Measurements from ENCODE around the gene MRGPRX3. TPM values are rescaled to one million over a fixed set of nuclear protein-coding genes. Genes with fewer than 3 reads are reported as not detected.

The MRGPRX3 gene
- total and polyA plus RNA-seq, 2 of the 13 experiments (the other 11 are each of a cell fraction or from before 2014, with no cell fraction given): 0.53 TPM; not detected in 1

DNA sequence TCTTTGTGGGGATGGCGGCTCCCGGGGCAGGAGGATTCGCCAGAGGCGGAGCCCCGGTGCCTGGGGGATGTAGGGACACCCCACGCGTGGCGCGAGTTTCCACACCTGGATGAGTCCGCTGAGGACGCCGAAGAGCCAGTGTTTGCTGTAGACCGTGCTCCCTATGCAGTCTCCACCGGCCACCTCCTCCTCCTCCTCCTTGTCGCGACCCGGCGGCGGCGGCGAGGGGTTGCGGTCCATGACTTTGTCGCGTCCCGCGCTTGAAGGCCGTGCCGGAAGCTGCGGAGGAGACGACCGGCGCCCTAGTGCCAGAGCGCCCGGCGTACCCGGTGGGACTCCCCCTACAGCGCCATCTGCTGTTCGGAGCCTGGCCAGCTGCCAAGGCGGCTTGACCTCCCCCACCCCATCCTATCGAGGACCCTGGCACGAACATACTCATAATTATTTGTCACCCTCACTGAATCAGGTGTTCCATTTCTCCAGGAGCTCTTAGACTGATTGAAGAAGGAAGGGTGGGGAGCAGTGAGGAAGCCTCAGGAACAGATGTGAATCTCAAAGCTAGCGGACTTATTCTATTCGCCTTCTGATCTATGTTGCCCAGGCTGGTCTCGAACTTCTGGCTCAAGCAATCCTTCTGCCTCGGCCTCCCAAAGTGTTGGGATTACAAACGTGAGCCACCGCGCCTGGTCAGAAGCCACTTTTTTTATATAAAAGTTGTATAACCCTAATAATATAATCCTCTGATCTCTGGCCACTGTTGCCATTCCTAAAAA, 26.4 kb upstream of the MRGPRX3 start, which contains the start of gene SAAL1 (continued):
- no peak for TF ChIP-seq ZNF547 (CRISPR knock-in tag; IDR thresholded peaks at IDR 0.05)
- TF ChIP-seq KLF11 (CRISPR knock-in tag; IDR thresholded peaks at IDR 0.05): peak; percentile 90
- TF ChIP-seq, protein P1, sequence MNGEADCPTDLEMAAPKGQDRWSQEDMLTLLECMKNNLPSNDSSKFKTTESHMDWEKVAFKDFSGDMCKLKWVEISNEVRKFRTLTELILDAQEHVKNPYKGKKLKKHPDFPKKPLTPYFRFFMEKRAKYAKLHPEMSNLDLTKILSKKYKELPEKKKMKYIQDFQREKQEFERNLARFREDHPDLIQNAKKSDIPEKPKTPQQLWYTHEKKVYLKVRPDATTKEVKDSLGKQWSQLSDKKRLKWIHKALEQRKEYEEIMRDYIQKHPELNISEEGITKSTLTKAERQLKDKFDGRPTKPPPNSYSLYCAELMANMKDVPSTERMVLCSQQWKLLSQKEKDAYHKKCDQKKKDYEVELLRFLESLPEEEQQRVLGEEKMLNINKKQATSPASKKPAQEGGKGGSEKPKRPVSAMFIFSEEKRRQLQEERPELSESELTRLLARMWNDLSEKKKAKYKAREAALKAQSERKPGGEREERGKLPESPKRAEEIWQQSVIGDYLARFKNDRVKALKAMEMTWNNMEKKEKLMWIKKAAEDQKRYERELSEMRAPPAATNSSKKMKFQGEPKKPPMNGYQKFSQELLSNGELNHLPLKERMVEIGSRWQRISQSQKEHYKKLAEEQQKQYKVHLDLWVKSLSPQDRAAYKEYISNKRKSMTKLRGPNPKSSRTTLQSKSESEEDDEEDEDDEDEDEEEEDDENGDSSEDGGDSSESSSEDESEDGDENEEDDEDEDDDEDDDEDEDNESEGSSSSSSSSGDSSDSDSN (CRISPR knock-in tag; IDR thresholded peaks at IDR 0.05): peak; percentile 83
- TF ChIP-seq, protein P2, sequence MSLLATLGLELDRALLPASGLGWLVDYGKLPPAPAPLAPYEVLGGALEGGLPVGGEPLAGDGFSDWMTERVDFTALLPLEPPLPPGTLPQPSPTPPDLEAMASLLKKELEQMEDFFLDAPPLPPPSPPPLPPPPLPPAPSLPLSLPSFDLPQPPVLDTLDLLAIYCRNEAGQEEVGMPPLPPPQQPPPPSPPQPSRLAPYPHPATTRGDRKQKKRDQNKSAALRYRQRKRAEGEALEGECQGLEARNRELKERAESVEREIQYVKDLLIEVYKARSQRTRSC (CRISPR knock-in tag; IDR thresholded peaks at IDR 0.05; ENCODE audit: low read depth): peak; percentile 57; the same call in 1 of the 2 replicates
- peak; percentile 77; the same call in 1 of the 2 replicates for TF ChIP-seq NAIF1 (CRISPR knock-in tag; IDR thresholded peaks at IDR 0.05; ENCODE audit: borderline replicate concordance)
- TF ChIP-seq, protein P3, sequence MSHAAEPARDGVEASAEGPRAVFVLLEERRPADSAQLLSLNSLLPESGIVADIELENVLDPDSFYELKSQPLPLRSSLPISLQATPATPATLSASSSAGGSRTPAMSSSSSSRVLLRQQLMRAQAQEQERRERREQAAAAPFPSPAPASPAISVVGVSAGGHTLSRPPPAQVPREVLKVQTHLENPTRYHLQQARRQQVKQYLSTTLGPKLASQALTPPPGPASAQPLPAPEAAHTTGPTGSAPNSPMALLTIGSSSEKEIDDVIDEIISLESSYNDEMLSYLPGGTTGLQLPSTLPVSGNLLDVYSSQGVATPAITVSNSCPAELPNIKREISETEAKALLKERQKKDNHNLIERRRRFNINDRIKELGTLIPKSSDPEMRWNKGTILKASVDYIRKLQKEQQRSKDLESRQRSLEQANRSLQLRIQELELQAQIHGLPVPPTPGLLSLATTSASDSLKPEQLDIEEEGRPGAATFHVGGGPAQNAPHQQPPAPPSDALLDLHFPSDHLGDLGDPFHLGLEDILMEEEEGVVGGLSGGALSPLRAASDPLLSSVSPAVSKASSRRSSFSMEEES (CRISPR knock-in tag; IDR thresholded peaks at IDR 0.05): 0 out of 2 replicates have a peak, but pooled peaks have one; percentile 43
- TF ChIP-seq, protein P4, sequence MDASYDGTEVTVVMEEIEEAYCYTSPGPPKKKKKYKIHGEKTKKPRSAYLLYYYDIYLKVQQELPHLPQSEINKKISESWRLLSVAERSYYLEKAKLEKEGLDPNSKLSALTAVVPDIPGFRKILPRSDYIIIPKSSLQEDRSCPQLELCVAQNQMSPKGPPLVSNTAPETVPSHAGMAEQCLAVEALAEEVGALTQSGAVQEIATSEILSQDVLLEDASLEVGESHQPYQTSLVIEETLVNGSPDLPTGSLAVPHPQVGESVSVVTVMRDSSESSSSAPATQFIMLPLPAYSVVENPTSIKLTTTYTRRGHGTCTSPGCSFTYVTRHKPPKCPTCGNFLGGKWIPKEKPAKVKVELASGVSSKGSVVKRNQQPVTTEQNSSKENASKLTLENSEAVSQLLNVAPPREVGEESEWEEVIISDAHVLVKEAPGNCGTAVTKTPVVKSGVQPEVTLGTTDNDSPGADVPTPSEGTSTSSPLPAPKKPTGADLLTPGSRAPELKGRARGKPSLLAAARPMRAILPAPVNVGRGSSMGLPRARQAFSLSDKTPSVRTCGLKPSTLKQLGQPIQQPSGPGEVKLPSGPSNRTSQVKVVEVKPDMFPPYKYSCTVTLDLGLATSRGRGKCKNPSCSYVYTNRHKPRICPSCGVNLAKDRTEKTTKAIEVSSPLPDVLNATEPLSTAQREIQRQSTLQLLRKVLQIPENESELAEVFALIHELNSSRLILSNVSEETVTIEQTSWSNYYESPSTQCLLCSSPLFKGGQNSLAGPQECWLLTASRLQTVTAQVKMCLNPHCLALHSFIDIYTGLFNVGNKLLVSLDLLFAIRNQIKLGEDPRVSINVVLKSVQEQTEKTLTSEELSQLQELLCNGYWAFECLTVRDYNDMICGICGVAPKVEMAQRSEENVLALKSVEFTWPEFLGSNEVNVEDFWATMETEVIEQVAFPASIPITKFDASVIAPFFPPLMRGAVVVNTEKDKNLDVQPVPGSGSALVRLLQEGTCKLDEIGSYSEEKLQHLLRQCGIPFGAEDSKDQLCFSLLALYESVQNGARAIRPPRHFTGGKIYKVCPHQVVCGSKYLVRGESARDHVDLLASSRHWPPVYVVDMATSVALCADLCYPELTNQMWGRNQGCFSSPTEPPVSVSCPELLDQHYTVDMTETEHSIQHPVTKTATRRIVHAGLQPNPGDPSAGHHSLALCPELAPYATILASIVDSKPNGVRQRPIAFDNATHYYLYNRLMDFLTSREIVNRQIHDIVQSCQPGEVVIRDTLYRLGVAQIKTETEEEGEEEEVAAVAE (CRISPR knock-in tag; IDR thresholded peaks at IDR 0.05; ENCODE audit: borderline replicate concordance): no peak
- no peak for TF ChIP-seq NBN (conservative IDR thresholded peaks at IDR 0.05)
- TF ChIP-seq RXRA (CRISPR knock-in tag; IDR thresholded peaks at IDR 0.05): peak; percentile 75
- TF ChIP-seq, protein P5, sequence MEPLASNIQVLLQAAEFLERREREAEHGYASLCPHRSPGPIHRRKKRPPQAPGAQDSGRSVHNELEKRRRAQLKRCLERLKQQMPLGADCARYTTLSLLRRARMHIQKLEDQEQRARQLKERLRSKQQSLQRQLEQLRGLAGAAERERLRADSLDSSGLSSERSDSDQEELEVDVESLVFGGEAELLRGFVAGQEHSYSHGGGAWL (CRISPR knock-in tag; IDR thresholded peaks at IDR 0.05): peak; percentile 87
- peak; percentile 70; the same call in 1 of the 2 replicates for TF ChIP-seq FOXC1 (CRISPR knock-in tag; IDR thresholded peaks at IDR 0.05; ENCODE audit: borderline replicate concordance)
- no peak for TF ChIP-seq ZNF33B (CRISPR knock-in tag; IDR thresholded peaks at IDR 0.05)
- TF ChIP-seq ZFP82 (CRISPR knock-in tag; IDR thresholded peaks at IDR 0.05; ENCODE audit: borderline replicate concordance): 0 out of 2 replicates have a peak, but pooled peaks have one; percentile 5
- no peak for TF ChIP-seq SP1 (IDR thresholded peaks at IDR 0.05)
- peak; percentile 15; the same call in 1 of the 2 replicates for TF ChIP-seq SP1 (CRISPR knock-in tag; IDR thresholded peaks at IDR 0.05)
- no peak for TF ChIP-seq ZFAT (CRISPR knock-in tag; conservative IDR thresholded peaks at IDR 0.05)
- TF ChIP-seq WIZ (CRISPR knock-in tag; IDR thresholded peaks at IDR 0.05): peak; percentile 67; the same call in 1 of the 2 replicates
- TF ChIP-seq MBNL3 (CRISPR knock-in tag; conservative IDR thresholded peaks at IDR 0.05): no peak
- TF ChIP-seq, protein P6, sequence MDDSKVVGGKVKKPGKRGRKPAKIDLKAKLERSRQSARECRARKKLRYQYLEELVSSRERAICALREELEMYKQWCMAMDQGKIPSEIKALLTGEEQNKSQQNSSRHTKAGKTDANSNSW (CRISPR knock-in tag; IDR thresholded peaks at IDR 0.05; ENCODE audit: borderline replicate concordance): no peak

Data from HepG2 (cell line).